GM12801 (cell line): ENCODE measurements around the gene HOXD1.

ENCODE experiments used
- TF ChIP-seq, protein P1 (sequence below): IDR thresholded peaks from one replicate; pipeline ENCODE4 v1.5.1; 2011; ENCODE audit warnings: control low read depth; ENCODE audit not compliant: insufficient read length; ENCODE audit errors: extremely low read depth

The HOXD1 gene

DNA sequence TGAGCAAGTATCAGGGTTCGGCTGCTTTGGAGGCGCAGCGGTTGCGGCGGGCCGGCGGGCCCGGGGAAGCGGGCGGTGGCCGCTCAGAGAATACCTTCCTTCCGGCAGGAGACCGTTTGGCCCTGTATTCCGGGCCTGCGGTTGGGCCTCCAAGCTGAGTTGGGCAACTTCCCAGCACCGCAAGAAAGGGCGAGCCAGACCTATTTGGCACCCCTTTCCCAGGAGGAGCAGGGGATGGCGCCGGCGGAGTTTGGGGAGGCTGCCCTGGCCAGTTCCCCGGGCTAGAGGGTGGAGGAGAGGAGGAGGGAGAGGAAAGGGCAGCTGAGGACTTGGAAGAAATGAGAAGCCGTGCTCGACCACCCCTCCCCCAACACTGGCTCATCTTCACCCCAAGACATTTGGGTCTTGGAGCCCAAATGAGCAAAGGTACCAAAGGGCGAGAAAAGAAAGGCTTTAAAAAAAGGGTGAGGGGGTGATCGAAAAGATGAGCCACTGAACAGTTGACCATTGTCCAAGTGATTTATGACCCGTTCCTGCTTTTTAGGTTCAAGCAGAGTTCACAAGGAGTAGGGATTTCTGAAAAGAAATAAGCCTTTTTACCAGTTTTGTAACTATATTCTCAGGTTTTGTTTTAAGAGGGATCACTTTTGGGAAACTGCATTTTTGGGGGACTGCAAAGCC lies 23.0 kb upstream of the HOXD1 start:
- TF ChIP-seq, protein P1, sequence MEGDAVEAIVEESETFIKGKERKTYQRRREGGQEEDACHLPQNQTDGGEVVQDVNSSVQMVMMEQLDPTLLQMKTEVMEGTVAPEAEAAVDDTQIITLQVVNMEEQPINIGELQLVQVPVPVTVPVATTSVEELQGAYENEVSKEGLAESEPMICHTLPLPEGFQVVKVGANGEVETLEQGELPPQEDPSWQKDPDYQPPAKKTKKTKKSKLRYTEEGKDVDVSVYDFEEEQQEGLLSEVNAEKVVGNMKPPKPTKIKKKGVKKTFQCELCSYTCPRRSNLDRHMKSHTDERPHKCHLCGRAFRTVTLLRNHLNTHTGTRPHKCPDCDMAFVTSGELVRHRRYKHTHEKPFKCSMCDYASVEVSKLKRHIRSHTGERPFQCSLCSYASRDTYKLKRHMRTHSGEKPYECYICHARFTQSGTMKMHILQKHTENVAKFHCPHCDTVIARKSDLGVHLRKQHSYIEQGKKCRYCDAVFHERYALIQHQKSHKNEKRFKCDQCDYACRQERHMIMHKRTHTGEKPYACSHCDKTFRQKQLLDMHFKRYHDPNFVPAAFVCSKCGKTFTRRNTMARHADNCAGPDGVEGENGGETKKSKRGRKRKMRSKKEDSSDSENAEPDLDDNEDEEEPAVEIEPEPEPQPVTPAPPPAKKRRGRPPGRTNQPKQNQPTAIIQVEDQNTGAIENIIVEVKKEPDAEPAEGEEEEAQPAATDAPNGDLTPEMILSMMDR = no peak

DNA sequence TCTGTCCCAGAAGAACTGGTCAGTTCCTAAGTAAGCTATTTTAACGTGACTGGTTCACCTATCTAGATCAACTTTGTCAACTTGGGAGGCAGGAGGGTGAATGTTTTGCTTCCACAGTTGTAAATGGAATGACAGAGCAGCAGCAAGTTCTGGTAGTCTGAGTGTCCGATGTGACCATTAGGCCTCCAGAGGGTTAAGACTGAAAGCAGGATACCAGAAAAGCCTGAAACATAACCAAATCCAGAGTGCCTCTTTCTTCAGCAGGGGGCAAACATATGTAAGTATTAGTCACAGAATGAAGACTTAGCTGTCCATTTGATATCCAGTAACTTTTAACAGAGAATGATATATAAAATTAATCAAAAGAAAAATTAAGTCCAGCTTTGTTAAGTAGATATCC lies 22.2 kb upstream of the HOXD1 start:
- TF ChIP-seq, protein P1 = no peak

DNA sequence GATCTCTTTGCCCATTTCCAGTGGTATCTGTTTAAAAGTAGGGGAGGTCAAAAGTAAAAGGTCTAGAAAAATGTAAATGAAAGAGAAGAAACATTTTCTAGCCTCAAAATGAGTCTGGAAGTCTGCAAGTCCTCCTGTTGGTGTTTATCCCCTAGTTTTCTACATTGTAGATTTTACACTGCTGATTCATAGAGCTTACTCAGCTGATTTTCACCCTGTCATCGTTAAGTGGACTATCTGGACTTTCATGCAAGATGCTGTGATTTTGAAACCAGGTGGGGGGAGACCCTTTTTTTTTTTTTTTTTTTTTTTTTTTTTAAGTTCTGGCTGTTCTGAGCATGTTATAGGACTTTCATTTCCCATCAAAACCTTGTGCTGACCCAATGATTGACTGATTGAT lies 21.1 kb upstream of the HOXD1 start:
- TF ChIP-seq, protein P1 = no peak

DNA sequence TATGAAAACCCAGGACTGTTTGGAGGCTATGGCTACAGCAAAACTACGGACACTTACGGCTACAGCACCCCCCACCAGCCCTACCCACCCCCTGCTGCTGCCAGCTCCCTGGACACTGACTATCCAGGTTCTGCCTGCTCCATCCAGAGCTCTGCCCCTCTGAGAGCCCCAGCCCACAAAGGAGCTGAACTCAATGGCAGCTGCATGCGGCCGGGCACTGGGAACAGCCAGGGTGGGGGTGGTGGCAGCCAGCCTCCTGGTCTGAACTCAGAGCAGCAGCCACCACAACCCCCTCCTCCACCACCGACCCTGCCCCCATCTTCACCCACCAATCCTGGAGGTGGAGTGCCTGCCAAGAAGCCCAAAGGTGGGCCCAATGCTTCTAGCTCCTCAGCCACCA lies 19.3 kb upstream of the HOXD1 start:
- TF ChIP-seq, protein P1 = no peak

DNA sequence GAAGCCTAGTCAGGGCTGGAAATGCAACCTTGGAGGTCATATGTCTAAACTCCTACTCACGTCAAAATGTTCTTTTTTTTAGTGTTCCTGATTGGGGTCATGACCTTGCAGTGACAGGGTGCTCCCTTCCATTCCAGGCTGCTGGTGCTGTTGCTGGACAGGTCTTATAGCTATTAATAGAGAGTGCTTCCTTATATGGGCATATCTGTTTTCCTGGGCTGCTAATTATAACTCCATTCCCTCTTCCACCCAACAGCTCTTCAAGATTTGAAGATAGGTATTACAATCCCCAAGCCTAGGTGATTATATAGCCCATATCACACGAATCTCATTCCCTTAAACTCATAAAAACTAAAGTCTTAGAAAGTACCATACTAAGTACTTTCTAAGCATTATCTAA lies 18.8 kb upstream of the HOXD1 start:
- TF ChIP-seq, protein P1 = no peak

DNA sequence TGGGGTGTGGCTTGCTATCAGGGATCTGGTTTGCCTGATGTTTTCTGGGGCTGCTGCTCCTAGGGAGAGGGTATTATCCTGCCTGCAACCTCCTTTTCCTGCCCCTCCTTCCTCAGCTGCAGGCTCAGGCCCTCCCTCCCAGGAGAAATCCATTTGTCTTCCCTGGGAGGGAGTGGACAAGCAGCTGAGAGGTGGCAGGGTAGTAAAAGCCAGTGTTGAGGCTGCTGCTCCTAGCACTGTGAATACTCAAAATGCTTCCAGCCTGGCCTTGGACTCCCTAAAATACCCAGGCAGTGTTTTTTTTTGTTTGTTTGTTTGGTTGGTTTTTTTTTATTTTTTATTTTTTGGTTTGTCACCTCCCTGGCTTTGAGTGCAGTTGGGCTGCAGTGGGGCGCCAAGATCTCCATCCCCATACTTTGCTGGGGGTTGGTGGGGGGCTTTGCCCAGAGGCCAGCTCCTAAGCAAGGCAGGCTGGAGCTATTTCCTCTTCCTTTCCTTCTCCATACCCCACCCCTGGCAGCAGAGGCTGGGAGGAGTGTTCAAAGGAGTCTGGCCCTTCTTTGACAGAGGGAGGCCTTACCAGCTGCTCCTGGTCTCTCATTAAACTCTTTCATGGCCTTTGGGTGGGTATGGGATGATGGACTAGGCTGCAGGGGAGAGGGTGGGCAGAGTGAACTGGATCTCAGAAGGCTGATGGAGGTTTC lies 17.7 kb upstream of the HOXD1 start:
- TF ChIP-seq, protein P1 = no peak

DNA sequence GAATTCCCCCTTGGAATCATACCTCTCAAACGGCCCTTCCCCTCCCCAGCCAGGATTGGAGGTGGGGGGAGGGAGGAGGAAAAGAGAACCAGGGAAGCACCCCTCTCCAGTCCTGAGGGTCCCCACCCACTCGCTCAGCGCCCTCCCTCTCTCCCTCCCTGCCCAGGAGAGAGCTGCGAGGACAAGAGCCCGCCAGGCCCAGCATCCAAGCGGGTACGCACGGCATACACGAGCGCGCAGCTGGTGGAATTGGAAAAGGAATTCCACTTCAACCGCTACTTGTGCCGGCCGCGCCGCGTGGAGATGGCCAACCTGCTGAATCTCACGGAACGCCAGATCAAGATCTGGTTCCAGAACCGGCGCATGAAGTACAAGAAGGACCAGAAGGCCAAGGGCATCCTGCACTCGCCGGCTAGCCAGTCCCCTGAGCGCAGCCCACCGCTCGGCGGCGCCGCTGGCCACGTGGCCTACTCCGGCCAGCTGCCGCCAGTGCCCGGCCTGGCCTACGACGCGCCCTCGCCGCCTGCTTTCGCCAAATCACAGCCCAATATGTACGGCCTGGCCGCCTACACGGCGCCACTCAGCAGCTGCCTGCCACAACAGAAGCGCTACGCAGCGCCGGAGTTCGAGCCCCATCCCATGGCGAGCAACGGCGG lies 17.0 kb upstream of the HOXD1 start:
- TF ChIP-seq, protein P1 = no peak
